Erythroblast (primary cell): Measurements from ENCODE around the gene BMP2K.

ENCODE experiments used
- GATA1 ChIP-seq: IDR thresholded peaks from 2 replicates; pipeline ENCODE4 v1.6.1; 2011; ENCODE audit warnings: low read depth, mild to moderate bottlenecking, control low read depth, low read length, moderate library complexity
- POLR2A ChIP-seq: IDR thresholded peaks from 2 replicates; pipeline ENCODE4 v1.6.1; 2011; ENCODE audit warnings: mild to moderate bottlenecking, low read length

- TF ChIP-seq POLR2A (no peak), GATA1 (no peak)
Observed at GRCh38 chr4:78870056-78870455, 93.9 kb downstream of the BMP2K start.
